ENCODE results near the gene BOC.
A peak's percentile ranks its signal among the peaks of the same experiment; 100 is the strongest.

The BOC gene

DNA sequence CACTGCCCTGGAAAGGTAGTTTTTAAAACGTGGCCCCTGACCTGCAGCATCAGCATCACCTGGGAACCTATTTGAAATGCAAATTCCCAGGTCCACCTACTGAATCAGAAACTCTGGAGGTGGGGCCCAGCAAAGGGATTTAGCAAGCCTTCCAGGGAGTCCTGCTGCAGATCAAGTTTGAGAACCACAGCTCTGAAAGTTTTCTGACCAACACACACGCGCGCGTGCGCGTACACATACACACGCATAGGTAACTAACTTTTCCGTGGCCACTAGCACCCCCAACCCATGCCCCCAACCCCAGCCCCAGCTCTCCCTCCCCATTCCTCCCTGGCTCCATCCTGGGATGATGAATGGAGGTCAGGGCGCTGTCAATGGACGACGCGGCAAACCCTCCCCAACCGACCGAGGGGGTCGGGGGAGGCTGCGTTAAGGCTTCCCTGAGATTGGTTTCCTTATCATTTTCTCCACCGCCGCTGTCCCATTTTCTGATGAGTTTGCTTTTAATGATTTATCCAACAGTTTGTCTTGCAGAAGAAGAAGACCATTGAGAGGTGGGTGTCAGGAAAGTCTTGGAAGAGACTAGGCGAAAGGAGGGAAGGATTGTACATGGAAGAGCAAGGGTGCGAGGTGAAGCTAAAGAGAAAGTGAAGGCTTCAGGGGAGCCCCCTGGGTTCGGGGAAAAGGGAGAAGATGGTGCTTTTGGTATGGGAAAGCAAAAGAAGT is 590 bp upstream of the BOC start:
- Histone ChIP-seq H3K4me3 (peak overlapping the region; percentile 87), H3K27ac (peak overlapping the region; percentile 68 to 87)
- TF ChIP-seq, protein P1, sequence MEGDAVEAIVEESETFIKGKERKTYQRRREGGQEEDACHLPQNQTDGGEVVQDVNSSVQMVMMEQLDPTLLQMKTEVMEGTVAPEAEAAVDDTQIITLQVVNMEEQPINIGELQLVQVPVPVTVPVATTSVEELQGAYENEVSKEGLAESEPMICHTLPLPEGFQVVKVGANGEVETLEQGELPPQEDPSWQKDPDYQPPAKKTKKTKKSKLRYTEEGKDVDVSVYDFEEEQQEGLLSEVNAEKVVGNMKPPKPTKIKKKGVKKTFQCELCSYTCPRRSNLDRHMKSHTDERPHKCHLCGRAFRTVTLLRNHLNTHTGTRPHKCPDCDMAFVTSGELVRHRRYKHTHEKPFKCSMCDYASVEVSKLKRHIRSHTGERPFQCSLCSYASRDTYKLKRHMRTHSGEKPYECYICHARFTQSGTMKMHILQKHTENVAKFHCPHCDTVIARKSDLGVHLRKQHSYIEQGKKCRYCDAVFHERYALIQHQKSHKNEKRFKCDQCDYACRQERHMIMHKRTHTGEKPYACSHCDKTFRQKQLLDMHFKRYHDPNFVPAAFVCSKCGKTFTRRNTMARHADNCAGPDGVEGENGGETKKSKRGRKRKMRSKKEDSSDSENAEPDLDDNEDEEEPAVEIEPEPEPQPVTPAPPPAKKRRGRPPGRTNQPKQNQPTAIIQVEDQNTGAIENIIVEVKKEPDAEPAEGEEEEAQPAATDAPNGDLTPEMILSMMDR (IDR thresholded peaks at IDR 0.05) = no peak
- DNase-seq (ENCODE audit: low spot score) = no peak

- Histone ChIP-seq H3K4me3 (peak overlapping the region; percentile 87), H3K27ac (peak overlapping the region; percentile 68 to 87)
- TF ChIP-seq, protein P1 (IDR thresholded peaks at IDR 0.05) = no peak
- DNase-seq (ENCODE audit: low spot score) = no peak
These were observed 940 bp downstream of the BOC start for GRCh38 chr3:113212150-113212843.

DNA sequence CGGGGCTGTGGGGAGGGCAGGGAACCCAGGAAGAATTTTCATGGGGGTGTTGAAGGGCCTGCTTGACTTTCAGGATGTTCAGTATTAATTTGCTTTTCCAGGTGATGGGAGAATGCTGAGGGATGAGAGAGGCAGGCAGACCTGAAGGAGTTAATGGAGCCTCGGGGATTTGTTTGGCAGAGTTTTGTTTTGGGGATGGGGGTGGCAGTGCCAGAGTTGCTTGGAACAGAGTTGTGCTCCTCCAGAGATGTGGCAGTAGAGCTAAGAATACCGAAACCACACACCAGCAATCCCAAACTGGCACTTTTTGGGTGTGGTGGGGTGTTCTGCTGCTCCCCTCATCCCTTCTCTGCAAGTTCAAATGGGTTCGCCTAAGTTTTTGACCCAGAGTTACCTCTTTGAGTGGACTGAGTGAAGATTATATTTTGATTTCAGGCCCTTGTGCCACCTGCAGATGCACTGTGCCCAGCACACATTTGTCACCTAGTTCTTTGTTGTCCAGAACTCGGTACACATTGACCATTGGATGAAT is 1.6 kb downstream of the BOC start:
- H3K27ac ChIP-seq = peak overlapping the region; percentile 68 to 87
- no peak for DNase-seq (ENCODE audit: low spot score)
- H3K4me3 ChIP-seq = peak overlapping the region; percentile 87
- TF ChIP-seq, protein P1 (IDR thresholded peaks at IDR 0.05) = no peak

DNA sequence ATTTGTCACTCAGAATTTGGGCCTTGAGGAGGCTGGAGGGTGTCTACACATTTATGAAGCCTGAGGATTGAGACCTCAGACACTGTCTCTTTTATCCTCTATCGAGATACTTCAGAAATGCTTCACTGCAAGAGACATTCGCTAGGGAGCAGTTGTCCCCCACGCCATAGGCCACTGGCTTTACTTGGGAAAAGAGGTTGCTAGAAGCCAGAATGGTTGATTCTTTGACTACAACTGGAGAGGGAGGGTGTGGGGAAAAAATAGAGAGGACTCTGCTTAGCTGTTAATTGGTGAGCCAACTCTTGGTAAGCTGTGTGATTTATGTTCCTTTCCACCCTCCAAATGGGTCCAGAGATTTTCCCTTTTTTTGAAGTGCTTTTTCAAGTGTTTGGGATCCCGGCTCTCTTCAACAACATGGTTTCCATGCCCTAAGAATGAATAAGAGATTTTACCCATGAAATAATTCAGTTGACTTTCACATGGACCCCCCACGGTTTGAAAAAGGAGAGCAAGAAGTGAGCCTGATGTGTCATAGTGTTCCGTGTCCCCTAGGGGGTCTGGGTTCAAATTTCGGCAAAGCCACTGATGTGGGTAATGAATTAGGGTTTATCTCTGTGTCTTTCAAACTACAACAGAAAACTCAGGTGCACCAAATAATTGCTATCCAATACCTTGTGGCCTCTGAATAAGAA is 2.7 kb downstream of the BOC start:
- Histone ChIP-seq H3K27ac (no peak overlapping the region), H3K4me3 (peak overlapping the region; percentile 31)
- TF ChIP-seq, protein P1 (IDR thresholded peaks at IDR 0.05) = no peak
- DNase-seq (ENCODE audit: low spot score) = no peak

GRCh38 chr3:113214917-113215595 is 3.7 kb downstream of the BOC start:
- DNase-seq (ENCODE audit: low spot score) = no peak
- no peak overlapping the region for H3K4me3 ChIP-seq
- TF ChIP-seq, protein P1 (IDR thresholded peaks at IDR 0.05) = no peak
- no peak overlapping the region for H3K27ac ChIP-seq

DNA sequence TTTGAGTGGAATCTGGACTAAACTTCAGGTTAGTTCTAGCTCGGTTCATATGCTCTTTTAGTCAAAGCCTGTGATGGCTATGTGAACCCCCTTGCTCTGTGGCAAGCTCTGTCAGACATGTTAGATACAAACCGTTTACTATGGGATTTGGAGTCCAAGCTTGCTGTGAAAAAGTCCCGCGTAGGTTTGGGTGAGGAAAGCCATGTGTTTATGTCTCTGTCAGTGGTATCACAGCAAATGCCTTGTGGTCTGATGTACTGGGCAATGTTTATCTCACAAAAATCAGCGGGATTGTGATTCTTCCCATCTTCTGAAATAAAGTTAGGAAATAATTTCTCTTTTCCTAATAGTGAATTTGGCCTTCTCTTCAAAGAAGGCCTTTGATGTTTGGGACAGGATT is 5.0 kb downstream of the BOC start:
- DNase-seq (ENCODE audit: low spot score) = no peak
- H3K27ac ChIP-seq = no peak overlapping the region
- H3K4me3 ChIP-seq = no peak overlapping the region
- TF ChIP-seq, protein P1 (IDR thresholded peaks at IDR 0.05) = no peak
